Measurements from ENCODE around the gene PRKCG.

GRCh38 chr19:53873773-53874605 is 8.0 kb upstream of the PRKCG start:
- TF ChIP-seq EZH2phosphoT487 (IDR thresholded peaks at IDR 0.05; ENCODE audit: insufficient read depth, low read depth) (no peak), EZH2 (IDR thresholded peaks at IDR 0.05; ENCODE audit: insufficient read depth, poor library complexity, severe bottlenecking) (no peak)

All from GM23248 (cell line).